ENCODE data around the gene NBEAL1. TPM values are rescaled to one million over a fixed set of nuclear protein-coding genes. Genes with fewer than 3 reads are reported as not detected.

The NBEAL1 gene
- total RNA-seq, 1 experiment from 2014 or later = 31.4 TPM

- H3K27ac Mint-ChIP-seq (ENCODE audit: unreplicated experiment) = peak overlapping the region; percentile 53
- intact Hi-C loops (cut with micrococcal nuclease; ENCODE audit: unreplicated experiment) = loop anchor here (10.0 kb wide), 1 partner anchor 384 kb away; the partner anchor contains the start of gene FAM117B
- H3K4me1 Mint-ChIP-seq (ENCODE audit: low read depth, unreplicated experiment) = peaks cover 25% of the 10 kb centered on the region
- no peak for TF ChIP-seq CTCF (IDR thresholded peaks at IDR 0.05; ENCODE audit: unreplicated experiment)
- H3K9me3 Mint-ChIP-seq (ENCODE audit: low read depth, unreplicated experiment) = no peaks in the 10 kb centered on the region
- peaks cover 28% of the 10 kb centered on the region for H3K36me3 Mint-ChIP-seq (ENCODE audit: insufficient read depth, unreplicated experiment)
- BruUV-seq (replicated peaks) = no TSS peak
- CTCF ChIA-PET = no interaction called here
- no peaks in the 10 kb centered on the region for H3K27me3 Mint-ChIP-seq (ENCODE audit: unreplicated experiment)
- no peak for DNase-seq
- H3K4me3 Mint-ChIP-seq (ENCODE audit: low read depth, unreplicated experiment) = peak overlapping the region; percentile 67
Observed at GRCh38 chr2:203019142-203019541, 4.5 kb downstream of the NBEAL1 start.

GRCh38 chr2:203021991-203022390 is 7.3 kb downstream of the NBEAL1 start:
- BruUV-seq (replicated peaks) = no TSS peak
- Mint-ChIP-seq H3K4me3 (ENCODE audit: low read depth, unreplicated experiment) (no peak overlapping the region), H3K9me3 (ENCODE audit: low read depth, unreplicated experiment) (no peaks in the 10 kb centered on the region), H3K4me1 (ENCODE audit: low read depth, unreplicated experiment) (peaks cover 20% of the 10 kb centered on the region), H3K27me3 (ENCODE audit: unreplicated experiment) (no peaks in the 10 kb centered on the region), H3K27ac (ENCODE audit: unreplicated experiment) (no peak overlapping the region), H3K36me3 (ENCODE audit: insufficient read depth, unreplicated experiment) (peaks cover 7% of the 10 kb centered on the region)
- CTCF ChIA-PET = interaction anchor here (0.7 kb wide), 1 partner anchor 203 kb away, joined by 5 read pairs; no protein-coding TSS in a partner anchor
- no peak for DNase-seq
- no peak for TF ChIP-seq CTCF (IDR thresholded peaks at IDR 0.05; ENCODE audit: unreplicated experiment)
- intact Hi-C loops (cut with micrococcal nuclease; ENCODE audit: unreplicated experiment) = no loop called here

- no peak for DNase-seq
- Mint-ChIP-seq H3K9me3 (ENCODE audit: low read depth, unreplicated experiment) (no peaks in the 10 kb centered on the region), H3K4me1 (ENCODE audit: low read depth, unreplicated experiment) (peaks cover 20% of the 10 kb centered on the region), H3K27me3 (ENCODE audit: unreplicated experiment) (no peaks in the 10 kb centered on the region), H3K27ac (ENCODE audit: unreplicated experiment) (no peak overlapping the region), H3K4me3 (ENCODE audit: low read depth, unreplicated experiment) (no peak overlapping the region), H3K36me3 (ENCODE audit: insufficient read depth, unreplicated experiment) (peaks cover 7% of the 10 kb centered on the region)
- CTCF ChIA-PET = interaction anchor here (0.6 kb wide), 1 partner anchor 61 kb away, joined by 5 read pairs; no protein-coding TSS in a partner anchor
- no peak for TF ChIP-seq CTCF (IDR thresholded peaks at IDR 0.05; ENCODE audit: unreplicated experiment)
- intact Hi-C loops (cut with micrococcal nuclease; ENCODE audit: unreplicated experiment) = no loop called here
- BruUV-seq (replicated peaks) = no TSS peak
Observed at GRCh38 chr2:203022751-203023150, 8.1 kb downstream of the NBEAL1 start.

GRCh38 chr2:203025592-203025991 is 10.9 kb downstream of the NBEAL1 start:
- Mint-ChIP-seq H3K4me1 (ENCODE audit: low read depth, unreplicated experiment) (no peaks in the 10 kb centered on the region), H3K27ac (ENCODE audit: unreplicated experiment) (no peak overlapping the region), H3K36me3 (ENCODE audit: insufficient read depth, unreplicated experiment) (no peaks in the 10 kb centered on the region), H3K4me3 (ENCODE audit: low read depth, unreplicated experiment) (no peak overlapping the region), H3K27me3 (ENCODE audit: unreplicated experiment) (no peaks in the 10 kb centered on the region), H3K9me3 (ENCODE audit: low read depth, unreplicated experiment) (no peaks in the 10 kb centered on the region)
- no peak for TF ChIP-seq CTCF (IDR thresholded peaks at IDR 0.05; ENCODE audit: unreplicated experiment)
- BruUV-seq (replicated peaks) = no TSS peak
- intact Hi-C loops (cut with micrococcal nuclease; ENCODE audit: unreplicated experiment) = no loop called here
- CTCF ChIA-PET = no interaction called here
- no peak for DNase-seq
